ENCODE data around the gene DHX30. TPM values are rescaled to one million over a fixed set of nuclear protein-coding genes. Genes with fewer than 3 reads are reported as not detected.

The DHX30 gene
- total RNA-seq, 1 experiment from 2014 or later = 148 TPM

DNA sequence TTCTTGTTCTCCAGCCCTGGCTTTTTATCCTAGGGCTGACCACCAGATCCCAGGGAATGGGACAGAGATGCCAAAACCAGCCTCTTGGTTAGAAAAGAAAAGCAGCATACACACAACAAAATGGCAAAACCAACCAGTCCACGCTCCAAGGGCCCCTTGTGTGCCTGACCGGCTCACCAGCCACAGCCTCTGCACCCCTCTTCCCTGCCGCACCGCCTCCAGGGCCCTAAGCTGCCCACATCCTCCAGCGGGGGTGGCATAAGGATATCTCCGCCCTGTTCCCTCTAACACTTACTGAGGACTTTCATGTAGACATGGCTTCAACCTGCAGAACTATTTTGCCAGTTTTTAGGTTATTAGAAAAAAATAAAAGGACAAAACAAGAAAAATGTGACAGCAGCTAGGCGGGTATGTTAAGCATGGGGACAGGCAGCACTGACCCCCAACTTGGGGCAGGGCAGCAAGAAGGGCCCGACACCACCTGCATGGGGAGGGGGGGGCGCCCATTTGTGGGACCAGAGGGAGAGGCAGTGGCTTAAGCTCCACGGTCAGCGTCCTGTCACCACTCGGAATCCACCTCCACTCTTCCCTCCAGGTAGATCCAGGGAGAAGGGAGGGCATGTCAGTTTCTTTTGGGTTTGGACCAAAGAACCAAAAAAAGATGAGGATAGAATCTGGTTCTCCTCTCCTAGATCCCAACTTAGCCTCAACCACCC lies 49.1 kb downstream of the DHX30 start:
- DNase-seq (ENCODE audit: low read depth) = no peak

DNA sequence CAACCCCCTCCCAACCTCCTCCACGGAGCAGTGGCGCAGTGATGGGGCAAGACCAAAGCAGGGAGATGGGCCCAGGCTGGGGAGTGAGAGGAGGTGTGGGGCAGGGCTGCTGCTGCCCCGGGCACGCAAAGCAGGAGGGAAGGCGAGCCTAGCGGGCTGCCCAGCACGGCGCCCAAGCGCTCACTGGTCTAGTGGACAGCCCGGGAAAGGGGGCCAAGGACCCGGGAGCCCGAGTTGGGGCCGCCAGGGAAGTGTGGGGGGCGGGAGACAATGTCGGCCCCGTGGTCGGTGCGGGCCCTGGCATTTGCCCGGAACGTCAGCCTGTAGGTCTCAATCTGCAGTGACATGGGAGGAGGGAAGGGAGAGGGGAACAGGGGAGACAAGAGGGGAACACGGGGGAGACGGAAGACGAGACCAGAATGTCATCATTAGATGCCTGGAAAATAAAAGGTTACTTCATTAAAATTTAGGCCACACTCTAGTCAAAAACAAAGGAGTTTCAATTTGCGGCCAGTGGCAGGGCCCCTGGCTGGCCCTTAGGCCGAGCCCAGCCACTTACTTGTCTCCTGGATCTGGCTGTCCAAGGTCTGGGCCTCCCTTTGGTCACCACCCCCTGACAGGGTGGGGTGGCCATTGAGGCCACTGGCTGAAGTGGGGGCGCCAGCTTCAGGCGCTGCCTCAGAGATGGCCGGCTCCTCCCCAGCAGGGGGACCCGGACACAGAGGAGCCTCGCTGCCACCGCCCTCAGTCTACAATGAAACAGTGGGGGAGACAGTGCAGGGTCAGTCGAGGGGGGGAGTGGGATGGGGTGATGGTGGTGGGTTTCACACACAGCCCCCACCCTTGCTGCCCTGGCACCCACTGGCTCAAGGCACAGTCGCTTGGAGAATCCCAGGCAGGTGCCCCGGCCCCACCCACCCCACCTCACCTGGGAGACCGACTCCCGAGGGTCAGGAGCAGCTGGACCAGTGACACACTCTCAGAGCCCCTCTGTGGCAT lies 50.0 kb downstream of the DHX30 start:
- no peak for DNase-seq (ENCODE audit: low read depth)

DNA sequence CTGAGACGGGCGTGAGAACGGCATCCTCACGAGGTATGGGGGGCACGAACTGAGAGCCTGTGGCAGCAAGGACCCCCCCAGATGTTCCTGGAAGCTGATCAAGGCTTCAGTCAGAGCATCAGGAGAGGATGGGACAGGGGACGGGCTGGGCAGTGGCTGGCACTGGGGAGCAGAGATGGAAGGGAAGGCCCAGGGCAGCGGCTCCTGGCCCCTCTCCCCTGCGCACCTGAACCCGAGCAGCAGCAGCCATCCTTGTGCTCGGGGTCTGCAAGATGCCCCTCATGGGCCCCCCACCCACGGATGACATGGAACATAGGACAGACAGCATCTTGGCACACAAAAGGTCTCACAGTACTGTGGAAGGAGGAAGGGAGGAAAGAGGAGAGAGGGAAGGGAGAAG lies 51.3 kb downstream of the DHX30 start:
- no peak for DNase-seq (ENCODE audit: low read depth)

DNA sequence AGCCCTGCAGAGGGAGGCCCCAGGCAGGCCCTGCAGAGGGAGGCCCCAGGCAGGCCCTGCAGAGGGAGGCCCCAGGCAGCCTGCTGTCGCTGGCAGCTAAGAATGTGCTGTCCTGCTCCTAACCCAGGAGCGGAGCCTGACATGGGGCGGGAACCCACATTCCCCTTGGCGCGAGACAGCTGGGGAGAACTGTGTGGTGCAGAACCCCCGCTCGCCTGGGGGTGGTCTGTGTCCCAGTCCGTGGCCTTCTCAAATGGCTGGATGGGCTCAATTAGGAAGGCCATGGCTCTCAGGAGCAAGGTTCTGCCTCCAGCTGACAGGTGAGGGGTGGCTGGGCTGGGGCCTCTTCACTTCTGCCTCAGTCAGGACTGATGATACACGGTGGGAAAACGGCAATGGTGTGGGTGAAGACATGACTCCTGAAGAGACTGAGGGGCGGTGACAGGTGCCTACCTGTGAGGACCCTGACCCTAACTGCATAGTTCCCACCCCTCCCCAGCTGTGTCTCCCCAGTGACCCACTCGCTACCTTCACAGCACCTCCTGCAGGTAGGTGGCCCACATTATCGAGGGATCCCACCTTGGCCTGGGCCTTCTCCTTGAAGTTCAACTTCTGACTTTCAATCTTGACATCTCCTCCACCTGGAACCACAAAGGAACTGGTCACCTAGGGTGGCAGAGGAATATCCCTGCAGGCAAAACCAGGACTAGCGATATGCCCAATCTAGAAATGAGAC lies 52.0 kb downstream of the DHX30 start:
- no peak for DNase-seq (ENCODE audit: low read depth)

DNA sequence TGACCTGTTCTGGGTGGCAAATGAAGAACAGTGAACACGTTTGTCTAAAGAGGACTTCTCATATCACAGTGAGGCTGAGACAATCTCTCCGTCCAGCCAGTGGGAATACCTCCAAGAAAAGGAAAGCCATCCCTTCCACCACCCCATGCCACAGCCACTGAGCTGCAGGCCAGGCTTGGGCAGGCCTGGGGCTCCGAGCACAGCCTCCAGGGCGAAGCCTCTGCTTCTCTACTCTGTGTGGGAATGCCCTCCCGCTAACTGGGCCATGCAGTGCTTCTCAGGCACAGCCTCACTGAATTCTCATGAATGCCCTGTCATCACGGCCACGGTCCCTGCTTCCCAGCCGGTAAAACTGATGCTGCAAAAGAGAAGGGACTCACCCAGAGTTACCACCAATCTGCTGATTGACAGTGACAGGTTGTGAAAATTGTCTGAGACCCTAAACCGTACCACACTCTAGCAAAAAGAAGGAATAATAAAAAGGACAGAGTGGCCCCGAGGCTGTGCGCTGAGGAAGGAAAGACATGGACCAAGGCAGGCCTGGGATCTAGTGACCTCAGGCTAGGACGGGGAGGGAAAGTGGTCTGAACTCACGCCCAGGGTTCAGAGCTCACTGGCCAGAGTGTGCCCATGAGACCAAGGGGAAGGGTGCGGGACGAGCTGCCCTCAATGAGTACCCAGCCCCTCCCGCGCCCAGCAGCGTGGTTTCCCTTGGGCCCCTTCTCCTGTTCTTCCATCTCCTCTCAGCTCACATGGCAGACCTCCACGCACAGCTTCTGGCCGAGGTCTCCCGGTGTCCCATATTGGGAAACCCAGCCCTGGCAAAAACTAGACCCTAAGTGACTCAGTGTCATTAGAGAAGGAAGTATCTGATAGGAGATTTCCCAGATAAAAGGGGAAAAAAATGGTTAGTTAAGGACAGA lies 52.8 kb downstream of the DHX30 start:
- no peak for DNase-seq (ENCODE audit: low read depth)

DNA sequence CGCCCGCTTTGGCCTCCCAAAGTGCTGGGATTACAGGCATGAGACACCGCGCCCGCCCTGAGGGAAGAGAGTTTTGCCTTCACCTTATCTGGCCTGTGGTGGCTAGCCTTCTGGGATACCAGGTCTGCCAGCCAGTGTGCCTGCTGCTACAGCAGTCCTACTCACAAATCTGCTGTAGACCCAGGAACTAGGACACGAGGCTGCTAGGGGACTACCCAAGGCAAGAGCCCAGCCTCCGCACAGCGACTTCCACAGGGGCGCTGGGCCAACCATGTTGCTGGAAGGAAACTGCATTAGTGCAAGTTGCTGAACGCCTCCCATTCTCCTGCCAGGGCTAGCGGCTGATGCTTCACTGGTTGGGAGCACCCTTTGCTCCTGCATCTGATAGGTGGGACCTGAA lies 53.7 kb downstream of the DHX30 start:
- no peak for DNase-seq (ENCODE audit: low read depth)

DNA sequence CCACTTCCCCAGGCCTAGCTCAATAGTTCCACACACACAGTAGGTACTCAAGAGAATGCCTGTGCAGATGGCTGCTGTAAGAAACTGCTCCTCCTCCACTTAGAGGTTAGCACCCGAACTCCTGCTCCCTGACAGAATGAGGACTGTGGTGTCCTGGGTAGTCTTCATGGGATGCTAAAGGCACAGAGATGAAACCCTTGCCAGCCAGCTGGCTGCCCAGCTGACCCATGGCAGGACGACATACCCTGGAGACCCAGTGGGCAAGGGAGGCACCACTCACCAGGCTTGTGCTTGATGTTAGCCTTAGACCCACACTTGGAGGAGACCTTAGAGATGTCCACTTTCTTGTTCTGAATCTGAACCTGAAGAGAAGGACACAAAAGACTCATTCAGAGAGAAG lies 54.2 kb downstream of the DHX30 start:
- no peak for DNase-seq (ENCODE audit: low read depth)

DNA sequence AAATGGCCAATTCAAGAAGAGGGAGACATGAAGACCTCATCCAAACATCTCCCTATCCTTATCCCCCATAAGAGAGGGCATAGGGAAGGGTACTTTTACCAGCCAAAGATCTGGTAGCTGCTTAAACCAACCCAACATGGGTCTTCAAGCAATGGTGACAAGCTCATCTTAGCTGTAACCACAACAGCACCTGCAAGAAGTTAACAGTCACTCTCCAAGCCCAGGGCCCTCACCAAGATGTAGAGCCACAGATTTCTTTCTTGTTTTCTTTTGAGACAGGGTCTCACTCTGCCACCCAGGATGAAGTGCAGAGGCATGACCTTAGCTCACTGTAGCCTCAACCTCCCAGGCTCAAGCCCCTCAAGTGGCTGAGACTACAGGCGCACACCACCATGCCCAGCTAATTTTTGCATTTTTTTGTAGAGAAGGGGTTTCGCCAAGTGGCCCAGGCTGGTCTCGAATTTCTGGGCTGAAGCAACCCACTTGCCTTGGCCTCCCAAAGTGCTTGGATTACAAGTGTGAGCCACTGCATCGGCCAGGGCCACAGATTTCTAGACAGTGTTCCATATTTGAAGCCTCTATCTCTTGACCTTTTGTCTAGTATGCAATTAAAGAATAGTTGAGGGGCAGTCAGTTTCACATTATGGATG lies 57.1 kb downstream of the DHX30 start:
- DNase-seq (ENCODE audit: low read depth) = no peak

DNA sequence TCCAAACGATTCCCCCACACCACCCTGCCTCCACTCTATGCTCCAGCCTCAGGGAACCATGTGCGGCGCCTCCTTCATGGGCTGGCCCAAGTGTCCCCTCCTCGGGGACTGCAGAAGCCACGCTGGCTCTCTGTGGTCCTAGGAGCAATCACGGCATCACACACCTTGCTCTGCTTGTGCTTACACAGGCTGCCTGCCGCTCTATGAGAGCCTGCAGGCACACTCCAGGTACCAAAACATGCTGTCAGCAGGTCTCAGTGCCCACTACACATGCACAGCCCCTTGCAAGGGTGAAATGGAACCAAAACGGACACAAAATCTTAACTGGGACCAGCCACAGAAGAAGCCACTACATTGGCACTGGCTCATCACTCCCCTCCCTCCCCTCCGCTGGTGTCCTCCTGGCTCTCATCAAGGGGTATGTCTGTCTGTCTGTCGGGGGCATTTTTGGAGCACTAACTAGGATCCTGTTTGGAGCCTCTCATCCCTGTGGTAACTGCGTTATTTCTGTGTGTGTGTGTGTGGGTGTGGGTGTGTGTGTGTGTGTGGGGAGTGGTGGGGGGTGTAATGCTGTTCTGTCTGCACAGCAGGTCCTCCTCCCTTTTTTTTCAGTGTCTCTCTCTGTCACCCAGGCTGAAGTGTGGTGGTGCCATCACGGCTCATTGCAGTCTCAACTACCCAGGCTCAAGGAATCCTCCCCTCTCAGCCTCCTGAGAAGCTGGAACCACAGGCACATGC lies 60.6 kb downstream of the DHX30 start:
- no peak for DNase-seq (ENCODE audit: low read depth)

DNA sequence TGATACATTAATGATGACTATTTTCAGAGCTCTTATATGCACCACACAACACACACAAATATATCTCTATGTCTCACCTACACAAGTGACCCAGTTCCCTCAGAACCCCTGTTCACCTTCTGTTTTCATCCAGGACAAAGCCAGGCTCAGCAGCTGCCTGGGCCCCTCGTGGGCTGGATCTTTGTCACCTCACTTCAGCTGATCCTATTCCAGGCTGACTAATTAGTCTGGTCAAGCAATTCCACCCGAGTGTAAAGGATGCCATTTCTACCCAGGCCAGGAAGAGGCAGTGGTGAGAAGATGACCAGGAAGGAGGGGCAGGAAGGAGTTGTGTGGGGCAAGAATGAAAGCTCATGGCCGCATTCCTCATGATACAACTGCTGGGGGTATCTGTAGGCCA lies 62.3 kb downstream of the DHX30 start:
- peak; percentile 40 for DNase-seq (ENCODE audit: low read depth)

DNA sequence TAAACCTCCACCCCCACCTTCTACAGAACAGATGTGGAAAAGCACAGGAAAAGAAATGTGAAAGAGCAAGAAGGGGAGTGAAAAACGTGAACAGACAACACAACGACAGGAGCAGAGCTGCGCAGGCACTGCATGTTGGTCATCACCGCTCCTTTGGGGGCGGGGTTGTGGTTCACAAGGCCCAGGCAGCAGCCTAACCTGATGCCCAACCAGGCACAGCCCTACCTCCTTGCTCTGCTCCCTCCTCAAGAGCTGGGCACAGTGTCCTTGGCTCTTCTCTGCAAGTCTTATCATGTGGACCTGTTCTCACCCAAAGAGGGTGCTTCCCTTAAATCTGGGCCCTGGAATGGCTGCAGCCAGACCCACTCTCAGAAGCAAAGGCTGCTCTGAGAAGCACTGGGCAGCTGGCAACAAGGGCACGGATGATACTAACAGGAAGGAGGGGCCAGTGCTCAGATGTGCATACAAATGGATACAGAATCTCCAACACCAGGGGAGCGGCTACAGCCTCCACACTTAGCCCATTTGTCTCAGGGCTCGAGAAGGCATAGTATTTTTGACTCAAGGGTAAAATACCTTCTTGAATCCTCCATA lies 64.6 kb downstream of the DHX30 start:
- DNase-seq (ENCODE audit: low read depth) = no peak

DNA sequence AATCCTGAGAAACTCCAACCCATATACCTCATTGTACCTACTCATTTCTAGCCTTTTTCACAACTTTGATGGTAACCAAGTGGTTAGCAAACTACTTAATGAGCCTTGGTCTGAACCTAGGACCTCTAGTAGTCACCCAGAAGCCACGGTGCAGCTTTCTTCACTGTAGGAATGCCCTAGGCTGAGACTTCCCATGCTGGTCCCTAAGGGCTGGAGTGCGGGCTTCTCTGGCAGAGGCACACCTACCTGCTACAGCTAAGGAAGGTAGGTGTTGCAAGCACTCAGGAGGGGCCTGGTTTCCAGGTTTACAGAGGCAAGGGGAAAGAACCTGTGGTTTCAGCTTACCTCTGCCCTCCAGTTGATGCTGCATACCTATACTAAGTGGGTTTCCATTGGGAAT lies 65.4 kb downstream of the DHX30 start:
- no peak for DNase-seq (ENCODE audit: low read depth)

DNA sequence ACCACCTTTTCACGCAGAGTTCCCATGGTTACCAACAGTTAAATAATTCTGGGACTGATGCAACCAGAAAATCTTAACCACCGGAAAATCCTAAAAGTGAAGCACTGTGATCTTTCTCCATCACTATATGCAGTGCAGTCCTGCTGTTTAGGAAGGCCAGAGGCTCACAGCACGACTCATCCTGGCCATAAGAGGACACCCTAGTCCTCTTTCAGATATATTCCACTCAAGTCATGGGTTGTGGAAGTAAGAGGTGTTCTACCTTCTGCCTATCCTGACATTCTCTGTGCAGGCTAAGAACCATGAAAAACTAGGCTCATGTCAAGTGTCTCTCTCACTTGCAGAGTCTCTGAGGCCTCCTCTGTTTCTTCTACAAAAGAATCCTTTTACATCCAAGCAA lies 67.2 kb downstream of the DHX30 start:
- no peak for DNase-seq (ENCODE audit: low read depth)

DNA sequence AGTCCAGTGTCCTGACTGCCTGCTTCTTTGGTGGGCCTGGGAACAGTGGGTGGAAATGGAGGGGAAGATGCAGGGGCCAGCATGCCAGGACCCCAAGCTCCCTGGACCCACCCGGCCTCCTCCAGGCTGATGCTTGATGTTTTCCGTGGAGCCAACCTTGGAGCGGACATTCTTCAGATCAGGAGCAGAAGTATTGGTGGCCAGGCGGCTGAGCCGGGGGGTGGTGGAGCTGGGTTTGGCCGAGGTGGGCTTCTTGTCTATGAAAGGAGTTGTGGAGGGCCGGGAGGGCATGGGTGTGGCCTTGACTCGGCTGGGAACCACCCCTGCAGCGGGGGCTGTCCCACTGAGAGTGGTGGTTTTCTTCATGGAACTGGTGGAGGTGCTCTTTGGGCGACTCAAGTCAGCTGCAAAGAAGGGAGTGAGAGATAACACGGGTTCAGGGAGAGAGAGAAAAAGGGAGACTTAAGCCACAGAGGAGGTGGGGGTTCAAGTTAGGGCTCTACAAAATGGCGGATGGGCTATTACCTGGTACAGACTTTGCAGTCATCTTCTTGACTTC lies 67.8 kb downstream of the DHX30 start:
- DNase-seq (ENCODE audit: low read depth) = no peak

DNA sequence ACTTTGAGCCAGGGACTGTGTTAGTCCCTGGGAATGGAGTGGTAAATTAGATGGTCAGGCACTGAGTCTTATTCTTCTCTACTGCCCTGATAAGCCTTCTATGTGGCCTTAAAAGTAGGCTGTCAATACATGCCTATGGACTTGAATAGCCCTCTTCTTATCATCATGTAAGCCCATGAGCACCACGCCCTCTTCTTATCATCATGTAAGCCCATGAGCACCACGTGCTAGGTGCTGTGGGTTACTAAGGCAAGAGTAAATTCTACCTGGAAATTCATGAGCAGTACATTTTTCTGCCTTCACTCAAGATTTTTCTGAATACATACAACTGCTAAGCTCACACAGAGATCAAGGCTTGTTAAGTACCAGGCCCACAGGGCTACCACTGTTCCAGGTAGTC lies 68.5 kb downstream of the DHX30 start:
- no peak for DNase-seq (ENCODE audit: low read depth)

DNA sequence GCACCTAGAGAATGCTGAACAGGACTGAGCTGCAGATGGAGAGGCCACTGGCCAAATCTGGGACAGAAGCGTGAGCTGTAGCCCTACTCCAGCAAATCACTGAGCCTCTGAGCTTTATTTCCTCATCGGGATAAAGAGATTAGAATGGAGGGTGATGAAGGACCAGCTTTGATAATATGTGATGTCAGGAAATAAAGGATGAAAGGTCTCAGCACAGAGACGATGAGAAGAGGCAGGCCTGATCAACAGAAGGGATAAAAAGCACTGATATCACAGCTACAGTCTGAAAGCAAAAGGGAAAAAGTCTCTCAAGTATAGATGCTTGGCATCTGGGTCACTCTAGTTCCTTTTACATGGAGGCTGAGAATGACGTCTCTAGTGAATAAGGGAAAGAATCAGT lies 70.0 kb downstream of the DHX30 start:
- DNase-seq (ENCODE audit: low read depth) = no peak

DNA sequence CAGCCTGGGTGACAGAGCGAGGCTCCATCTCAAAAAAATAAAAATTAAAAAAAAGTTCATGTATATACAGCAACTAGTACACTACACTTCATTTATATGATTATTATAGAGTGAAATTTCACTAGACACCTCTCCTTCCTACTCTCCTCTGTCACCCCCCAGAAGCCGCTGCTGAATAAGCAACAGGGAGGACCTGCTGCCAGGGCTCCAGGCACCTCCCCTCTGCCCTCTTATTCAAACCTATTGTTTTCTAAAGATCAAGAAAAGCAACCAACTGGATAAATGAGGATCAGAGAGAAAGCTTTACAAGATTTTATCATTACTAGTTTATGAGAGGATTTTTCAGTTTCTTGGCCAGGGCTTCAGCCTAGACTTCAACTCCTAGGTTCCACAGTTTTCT lies 71.5 kb downstream of the DHX30 start:
- DNase-seq (ENCODE audit: low read depth) = no peak

DNA sequence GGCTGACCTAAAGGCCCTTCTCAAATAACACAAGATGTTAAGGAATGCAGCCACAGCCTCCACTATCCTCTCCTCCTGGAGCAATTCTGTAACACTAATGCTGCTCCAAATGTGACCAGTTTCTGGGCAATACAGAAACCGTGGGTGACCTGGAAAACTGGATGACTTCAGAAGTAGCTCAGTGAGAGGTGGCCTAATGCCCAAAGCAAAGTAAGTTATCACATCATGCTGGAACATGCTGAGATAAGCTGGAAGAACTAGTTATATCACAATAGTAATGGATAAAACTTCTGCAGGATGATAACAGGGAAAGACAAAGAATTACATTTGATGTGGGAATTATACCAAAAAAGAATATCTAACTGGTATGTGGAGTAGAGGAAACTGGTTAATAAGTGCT lies 72.0 kb downstream of the DHX30 start:
- no peak for DNase-seq (ENCODE audit: low read depth)

DNA sequence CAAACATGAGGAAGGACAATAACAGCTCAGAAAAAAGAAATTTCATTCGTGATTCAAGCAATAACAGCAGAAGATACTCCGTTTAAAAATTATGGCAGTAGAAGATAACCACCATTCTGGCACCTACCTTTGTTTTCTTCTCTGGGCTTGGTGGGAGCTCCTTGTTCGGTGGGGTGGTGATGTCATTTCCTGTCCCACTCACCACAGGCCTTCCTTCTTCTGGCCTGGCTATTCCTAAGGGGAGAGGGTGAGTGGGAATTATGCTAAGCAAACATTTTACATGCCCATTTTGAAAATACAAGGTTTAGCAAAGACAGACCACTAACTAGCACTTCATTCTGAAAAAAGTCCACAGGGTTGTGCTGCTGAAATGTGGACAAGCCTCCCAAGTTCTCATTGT lies 74.4 kb downstream of the DHX30 start:
- peak; percentile 70 for DNase-seq (ENCODE audit: low read depth)

Data from HT1080 (cell line).